Neuronal stem cell (in vitro differentiated cells): ENCODE results near the gene VAMP2.

ENCODE experiments used
- DNase-seq: peaks from one replicate; pipeline ENCODE4 v3.0.0-alpha.2; 2013; ENCODE audit warnings: low spot score
- H2AFZ ChIP-seq: one replicate; pipeline ENCODE4 v1.6.1; 2013; ENCODE audit warnings: mild to moderate bottlenecking, low read length, inconsistent platforms
- H2AK5ac ChIP-seq: 2 replicates; pipeline ENCODE4 v1.6.1; 2013; ENCODE audit warnings: low read depth, mild to moderate bottlenecking, inconsistent platforms, low read length, moderate library complexity, mixed read lengths
- H2BK120ac ChIP-seq: 2 replicates; pipeline ENCODE4 v1.6.1; 2013; ENCODE audit warnings: low read depth, mild to moderate bottlenecking, inconsistent platforms, low read length, moderate library complexity, mixed read lengths
- H2BK12ac ChIP-seq: one replicate; pipeline ENCODE4 v1.6.1; 2013; ENCODE audit warnings: low read length, inconsistent platforms
- H2BK15ac ChIP-seq: 2 replicates; pipeline ENCODE4 v1.6.1; 2013; ENCODE audit warnings: mild to moderate bottlenecking, low read length, inconsistent platforms, mixed read lengths
- H2BK5ac ChIP-seq: one replicate; pipeline ENCODE4 v1.6.1; 2013; ENCODE audit warnings: inconsistent platforms, mild to moderate bottlenecking, low read length, moderate library complexity
- H3K14ac ChIP-seq: one replicate; pipeline ENCODE4 v1.6.1; 2013; ENCODE audit warnings: low read length, inconsistent platforms
- H3K18ac ChIP-seq: 2 replicates; pipeline ENCODE4 v1.6.1; 2013; ENCODE audit warnings: low read length, inconsistent platforms
- H3K23ac ChIP-seq: 2 replicates; pipeline ENCODE4 v1.6.1; 2013; ENCODE audit warnings: low read depth, mild to moderate bottlenecking, mixed read lengths, low read length, inconsistent platforms; ENCODE audit not compliant: poor library complexity
- H3K27ac ChIP-seq: replicated peaks from 3 replicates; pipeline ENCODE4 v1.5.1; 2013; ENCODE audit warnings: low read length, inconsistent platforms
- H3K27me3 ChIP-seq, 3 experiments: 2 replicates each; pipeline ENCODE4 v1.6.1; 2013; ENCODE audit warnings: low read length in 3 of 3, mild to moderate bottlenecking in 2 of 3, inconsistent platforms in 1 of 3, low read depth in 1 of 3, mixed read lengths in 1 of 3, moderate library complexity in 1 of 3; ENCODE audit not compliant: control insufficient read depth in 3 of 3, insufficient read depth in 3 of 3
- H3K36me3 ChIP-seq, 2 donors: replicated peaks in 1 of 2; 2 replicates each; pipeline ENCODE4 v1.6.1; 2013; ENCODE audit warnings: low read length in 2 of 2; ENCODE audit not compliant: control insufficient read depth in 2 of 2, insufficient read depth in 2 of 2
- H3K4ac ChIP-seq: 2 replicates; pipeline ENCODE4 v1.6.1; 2013; ENCODE audit warnings: inconsistent platforms, mild to moderate bottlenecking, low read length, moderate library complexity
- H3K4me1 ChIP-seq, 2 donors: 1 replicate in 1 of 2; 2 replicates in 1 of 2; pipeline ENCODE4 v1.6.1; 2013; ENCODE audit warnings: low read length in 2 of 2, low read depth in 1 of 2; ENCODE audit not compliant: control insufficient read depth in 2 of 2, insufficient read depth in 1 of 2
- H3K4me2 ChIP-seq: one replicate; pipeline ENCODE4 v1.6.1; 2013; ENCODE audit warnings: mild to moderate bottlenecking, low read length, inconsistent platforms; ENCODE audit not compliant: insufficient read depth, poor library complexity, severe bottlenecking
- H3K4me3 ChIP-seq, 2 donors: 2 replicates each; pipeline ENCODE4 v1.5.1; 2013; ENCODE audit warnings: low read length in 2 of 2, mild to moderate bottlenecking in 2 of 2, inconsistent platforms in 1 of 2, moderate library complexity in 1 of 2
- H3K79me1 ChIP-seq: one replicate; pipeline ENCODE4 v1.6.1; 2013; ENCODE audit warnings: low read depth, mild to moderate bottlenecking, inconsistent platforms, low read length, moderate library complexity
- H3K9ac ChIP-seq: one replicate; pipeline ENCODE4 v1.6.1; 2013; ENCODE audit warnings: mild to moderate bottlenecking, low read depth, low read length, inconsistent platforms; ENCODE audit not compliant: poor library complexity
- H3K9me3 ChIP-seq, 2 donors: replicated peaks in 1 of 2; 2 replicates each; pipeline versions ENCODE3 to v1.6.1; 2013; ENCODE audit warnings: low read length in 2 of 2, mild to moderate bottlenecking in 2 of 2, inconsistent platforms in 1 of 2, low read depth in 1 of 2, mixed read lengths in 1 of 2, moderate library complexity in 1 of 2; ENCODE audit not compliant: control insufficient read depth in 2 of 2, insufficient read depth in 1 of 2
- H4K8ac ChIP-seq: one replicate; pipeline ENCODE4 v1.6.1; 2013; ENCODE audit warnings: low read depth, mild to moderate bottlenecking, inconsistent platforms, low read length, moderate library complexity
- H4K91ac ChIP-seq: one replicate; pipeline ENCODE4 v1.6.1; 2013; ENCODE audit warnings: low read length, low read depth, mild to moderate bottlenecking, inconsistent platforms; ENCODE audit not compliant: poor library complexity
- WGBS, 2 donors: extraction: QIAGEN DNeasy Blood & Tissue Kit; methylation state at CpG; one replicate each; pipeline ENCODE4 v1.1.7; 2013; ENCODE audit warnings: missing lambda C conversion rate in 2 of 2, mixed read lengths in 1 of 2; ENCODE audit not compliant: insufficient read length in 2 of 2, insufficient replicate concordance in 1 of 2; ENCODE audit errors: extremely low coverage in 2 of 2; 5-methylcytosine and 5-hydroxymethylcytosine counted together

Gene VAMP2

DNA sequence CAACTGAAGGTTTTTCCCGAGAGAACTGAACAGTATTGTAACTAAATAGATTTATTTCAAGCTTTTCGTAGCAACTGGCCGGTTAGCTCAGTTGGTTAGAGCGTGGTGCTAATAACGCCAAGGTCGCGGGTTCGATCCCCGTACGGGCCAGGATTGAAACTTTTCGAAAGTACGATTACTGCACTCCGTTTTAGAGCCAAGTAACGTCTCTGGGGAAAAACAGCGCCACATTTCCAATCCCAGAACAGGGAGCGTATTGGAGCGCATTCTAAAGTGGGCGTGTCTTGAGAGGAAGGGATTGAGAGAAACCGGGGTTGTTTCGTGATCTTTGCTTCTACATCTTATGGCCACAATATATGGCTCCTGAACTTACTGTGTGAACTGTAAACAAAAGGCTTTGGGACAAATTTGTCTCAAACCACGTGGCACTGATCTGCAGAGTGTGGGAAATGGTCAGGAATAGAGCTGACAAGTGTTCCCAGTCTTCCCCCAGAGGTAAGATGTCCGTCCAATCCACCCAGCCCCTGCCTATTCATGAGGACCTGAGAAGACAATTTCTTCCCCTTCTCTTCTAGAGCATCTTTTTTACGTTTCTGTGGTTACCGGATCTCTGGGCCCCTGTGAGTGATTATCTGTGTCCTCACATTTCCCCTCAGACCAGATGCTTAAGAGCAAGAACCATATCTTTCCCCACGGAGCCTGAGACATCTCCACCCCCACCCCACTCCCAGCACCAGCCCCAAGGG, 24.9 kb upstream of the VAMP2 start:
- Histone ChIP-seq H3K9ac (peak overlapping the region; percentile 33), H2BK12ac (no peak overlapping the region), H3K18ac (no peak overlapping the region), H2BK5ac (no peak overlapping the region), H3K9me3 (no peaks in the 10 kb centered on the region), H3K27ac (peak overlapping the region; percentile 80), H3K36me3 (no peaks in the 10 kb centered on the region), H3K14ac (no peak overlapping the region), H3K4ac (no peak overlapping the region), H2AK5ac (no peak overlapping the region), H3K4me3 (peak overlapping the region; percentile 69 to 98), H3K4me2 (peak overlapping the region; percentile 79), H2AFZ (peak overlapping the region; percentile 1), H3K79me1 (peaks cover 9% of the 10 kb centered on the region), H3K4me1 (peaks cover 20 to 23% of the 10 kb centered on the region in 2 donors), H4K8ac (no peak overlapping the region), H4K91ac (no peak overlapping the region), H3K27me3 (peaks cover 0 to 16% (median 3%) of the 10 kb centered on the region in 3 experiments), H3K23ac (no peak overlapping the region), H2BK120ac (no peak overlapping the region), H2BK15ac (no peak overlapping the region)
- WGBS, 2 donors, result no CpG with 5 or more reads among the region's 25 CpGs
- peak; percentile 98 for DNase-seq

DNA sequence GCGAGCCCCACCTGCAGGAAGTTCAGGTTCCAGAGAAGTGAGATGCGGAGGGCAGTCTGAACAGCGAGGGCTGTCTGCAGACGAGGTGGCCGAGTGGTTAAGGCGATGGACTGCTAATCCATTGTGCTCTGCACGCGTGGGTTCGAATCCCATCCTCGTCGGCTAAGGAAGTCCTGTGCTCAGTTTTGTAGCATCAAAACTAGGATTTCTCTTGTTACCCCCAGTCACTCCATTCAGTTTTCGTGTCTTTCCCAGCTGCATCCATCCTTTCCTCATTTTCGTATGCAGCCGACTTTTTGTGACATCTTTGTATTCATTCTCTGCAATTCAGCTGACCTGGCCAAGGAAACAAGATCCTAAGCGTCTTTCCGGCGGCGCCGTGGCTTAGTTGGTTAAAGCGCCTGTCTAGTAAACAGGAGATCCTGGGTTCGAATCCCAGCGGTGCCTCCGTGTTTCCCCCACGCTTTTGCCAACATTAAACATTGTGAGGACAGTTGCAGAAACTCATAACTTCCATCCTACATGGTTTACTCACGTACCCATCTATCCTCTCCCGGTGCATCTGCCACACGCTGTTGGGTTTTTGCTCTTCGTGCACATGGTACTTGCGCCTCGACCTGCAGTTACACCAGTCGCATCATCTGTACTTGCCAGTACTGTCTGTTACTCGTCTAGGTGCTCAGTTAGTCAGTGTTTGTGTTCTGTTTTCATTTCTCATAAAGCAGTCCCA, 24.2 kb upstream of the VAMP2 start:
- Histone ChIP-seq H4K8ac (no peak overlapping the region), H3K27ac (peak overlapping the region; percentile 80)
- peak; percentile 93 for DNase-seq

DNA sequence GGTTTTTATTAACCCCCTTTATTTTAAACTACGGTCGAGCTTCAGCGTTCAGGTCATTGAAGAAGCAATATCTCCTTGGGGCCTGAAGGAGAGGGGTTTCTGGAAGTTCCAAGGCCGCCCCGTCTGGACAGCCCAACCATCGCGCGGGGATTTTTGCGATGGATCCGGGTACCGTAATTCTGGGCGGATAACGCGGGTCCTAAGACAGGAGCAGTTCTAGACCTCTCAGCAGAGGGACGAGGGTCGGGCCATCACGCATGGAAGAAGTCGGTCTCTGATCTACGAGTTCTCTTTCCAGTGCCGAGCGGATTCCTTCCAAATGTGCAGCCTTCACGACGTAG, 23.7 kb upstream of the VAMP2 start:
- Histone ChIP-seq H3K18ac (peak overlapping the region; percentile 97), H3K4me1 (peaks cover 19 to 20% of the 10 kb centered on the region in 2 donors), H3K23ac (no peak overlapping the region), H3K27ac (peak overlapping the region; percentile 78), H2BK15ac (no peak overlapping the region), H2AFZ (peak overlapping the region; percentile 92), H3K27me3 (peaks cover 0 to 16% (median 3%) of the 10 kb centered on the region in 3 experiments), H4K8ac (no peak overlapping the region), H3K14ac (no peak overlapping the region), H2AK5ac (no peak overlapping the region), H3K79me1 (peaks cover 9% of the 10 kb centered on the region), H3K36me3 (no peaks in the 10 kb centered on the region), H4K91ac (no peak overlapping the region), H2BK120ac (no peak overlapping the region), H3K9me3 (no peaks in the 10 kb centered on the region), H2BK12ac (no peak overlapping the region), H3K4me2 (peak overlapping the region; percentile 32), H3K4me3 (peak overlapping the region; percentile 69 to 98), H3K4ac (no peak overlapping the region), H2BK5ac (peak overlapping the region; percentile 26), H3K9ac (peak overlapping the region; percentile 93)
- no peak for DNase-seq
- WGBS, 2 donors, result no CpG with 5 or more reads among the region's 23 CpGs

More for the DNA sequence above, 24.2 kb upstream of the VAMP2 start:
- WGBS, 2 donors, result no CpG with 5 or more reads among the region's 32 CpGs
- Histone ChIP-seq H2BK5ac (no peak overlapping the region), H3K79me1 (peaks cover 9% of the 10 kb centered on the region), H2AK5ac (no peak overlapping the region), H3K4me2 (peak overlapping the region; percentile 79), H2AFZ (peak overlapping the region; percentile 92), H3K9me3 (no peaks in the 10 kb centered on the region), H2BK120ac (no peak overlapping the region), H2BK15ac (no peak overlapping the region), H2BK12ac (no peak overlapping the region), H3K4ac (no peak overlapping the region), H3K4me3 (peak overlapping the region; percentile 69 to 98), H3K23ac (no peak overlapping the region), H3K27me3 (peaks cover 0 to 16% (median 3%) of the 10 kb centered on the region in 3 experiments), H3K14ac (peak overlapping the region; percentile 25), H3K36me3 (no peaks in the 10 kb centered on the region), H3K4me1 (peaks cover 20% of the 10 kb centered on the region in 2 donors), H4K91ac (no peak overlapping the region), H3K9ac (peak overlapping the region; percentile 93), H3K18ac (peak overlapping the region; percentile 20)
